ENCODE results near the gene IL1RAPL1. TPM values are rescaled to one million over a fixed set of nuclear protein-coding genes. Genes with fewer than 3 reads are reported as not detected.

IL1RAPL1 gene
- total RNA-seq, 1 donor from 2014 or later = 0.66 TPM

DNA sequence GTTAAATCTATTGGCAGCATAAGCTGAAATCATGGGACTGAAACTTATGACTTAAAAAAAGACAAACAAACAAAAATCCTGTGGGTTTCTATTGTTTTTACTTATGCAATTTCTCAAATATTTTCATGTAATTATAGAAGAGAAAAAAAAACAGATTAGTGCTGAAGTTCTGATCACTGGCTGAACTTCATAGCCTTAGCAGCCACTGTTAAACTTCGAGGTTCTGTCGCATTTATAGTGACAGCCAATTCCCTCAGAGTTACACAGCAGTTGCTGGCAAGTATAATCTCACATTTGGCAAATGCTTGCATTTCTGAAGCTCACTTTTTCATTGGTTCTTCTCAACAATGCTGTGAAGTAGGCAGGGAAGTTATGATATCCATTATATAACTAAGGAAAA is 879.2 kb downstream of the IL1RAPL1 start:
- H3K4me1 Mint-ChIP-seq (ENCODE audit: low read depth, unreplicated experiment) = no peaks in the 10 kb centered on the region
- TF ChIP-seq CTCF (IDR thresholded peaks at IDR 0.05; ENCODE audit: partially characterized antibody, unreplicated experiment) = no peak
- DNase-seq = no peak
- H3K27ac Mint-ChIP-seq (ENCODE audit: unreplicated experiment) = no peak overlapping the region
- no peaks in the 10 kb centered on the region for H3K9me3 Mint-ChIP-seq (ENCODE audit: unreplicated experiment)
- H3K27me3 Mint-ChIP-seq (ENCODE audit: unreplicated experiment) = no peaks in the 10 kb centered on the region
- no peak overlapping the region for H3K4me3 Mint-ChIP-seq (ENCODE audit: unreplicated experiment)
- no peaks in the 10 kb centered on the region for H3K36me3 Mint-ChIP-seq (ENCODE audit: unreplicated experiment)

DNA sequence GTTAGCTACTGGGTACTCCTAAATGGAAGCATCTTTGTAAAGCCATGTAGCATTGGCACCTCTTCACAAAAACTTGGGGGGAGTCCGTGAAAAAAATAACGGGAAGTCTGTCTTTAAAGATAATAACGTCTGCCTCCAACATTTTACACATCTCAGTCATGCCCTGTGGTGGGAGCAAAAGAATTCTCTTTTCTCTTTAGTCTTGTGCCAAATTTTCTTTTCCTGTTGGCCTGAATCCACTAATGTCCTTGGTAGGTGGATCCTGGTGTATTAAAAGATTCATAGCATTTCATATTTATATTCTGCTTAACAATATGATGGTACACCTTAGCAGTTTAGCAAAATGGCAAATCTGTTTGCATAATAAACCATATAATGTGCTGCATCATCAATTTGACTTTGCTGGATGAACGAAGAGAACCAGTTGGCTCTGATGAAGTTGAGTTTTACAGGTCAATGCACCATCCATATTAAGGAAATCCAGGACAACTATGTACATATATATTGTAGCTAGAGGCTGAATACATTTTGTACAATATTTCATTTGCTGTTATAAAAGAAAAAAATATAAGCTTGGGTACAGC is 881.8 kb downstream of the IL1RAPL1 start:
- Mint-ChIP-seq H3K9me3 (ENCODE audit: unreplicated experiment) (no peaks in the 10 kb centered on the region), H3K27ac (ENCODE audit: unreplicated experiment) (no peak overlapping the region), H3K4me3 (ENCODE audit: unreplicated experiment) (no peak overlapping the region), H3K36me3 (ENCODE audit: unreplicated experiment) (no peaks in the 10 kb centered on the region), H3K27me3 (ENCODE audit: unreplicated experiment) (no peaks in the 10 kb centered on the region), H3K4me1 (ENCODE audit: low read depth, unreplicated experiment) (no peaks in the 10 kb centered on the region)
- no peak for TF ChIP-seq CTCF (IDR thresholded peaks at IDR 0.05; ENCODE audit: partially characterized antibody, unreplicated experiment)
- no peak for DNase-seq

DNA sequence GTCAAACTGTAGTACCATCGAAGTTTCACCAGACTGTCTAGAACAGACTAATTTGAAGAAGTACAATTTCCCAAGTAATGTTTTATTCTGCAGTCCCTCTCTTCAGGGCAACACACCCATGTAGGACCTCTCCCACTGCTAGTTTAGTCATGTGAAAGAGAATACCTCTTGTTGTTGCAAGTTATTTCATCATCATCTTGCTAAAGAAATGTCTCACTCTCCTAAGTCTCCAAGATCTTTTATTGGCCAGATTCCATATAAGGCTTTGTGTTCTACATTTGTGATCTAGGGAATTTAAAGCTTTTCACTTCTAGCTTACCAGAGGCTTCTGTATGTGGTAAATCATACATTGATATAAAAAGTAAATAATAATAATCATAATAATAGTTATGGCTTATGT is 882.8 kb downstream of the IL1RAPL1 start:
- no peak for TF ChIP-seq CTCF (IDR thresholded peaks at IDR 0.05; ENCODE audit: partially characterized antibody, unreplicated experiment)
- H3K36me3 Mint-ChIP-seq (ENCODE audit: unreplicated experiment) = no peaks in the 10 kb centered on the region
- no peaks in the 10 kb centered on the region for H3K9me3 Mint-ChIP-seq (ENCODE audit: unreplicated experiment)
- H3K4me3 Mint-ChIP-seq (ENCODE audit: unreplicated experiment) = no peak overlapping the region
- no peaks in the 10 kb centered on the region for H3K27me3 Mint-ChIP-seq (ENCODE audit: unreplicated experiment)
- H3K27ac Mint-ChIP-seq (ENCODE audit: unreplicated experiment) = no peak overlapping the region
- no peaks in the 10 kb centered on the region for H3K4me1 Mint-ChIP-seq (ENCODE audit: low read depth, unreplicated experiment)
- no peak for DNase-seq

DNA sequence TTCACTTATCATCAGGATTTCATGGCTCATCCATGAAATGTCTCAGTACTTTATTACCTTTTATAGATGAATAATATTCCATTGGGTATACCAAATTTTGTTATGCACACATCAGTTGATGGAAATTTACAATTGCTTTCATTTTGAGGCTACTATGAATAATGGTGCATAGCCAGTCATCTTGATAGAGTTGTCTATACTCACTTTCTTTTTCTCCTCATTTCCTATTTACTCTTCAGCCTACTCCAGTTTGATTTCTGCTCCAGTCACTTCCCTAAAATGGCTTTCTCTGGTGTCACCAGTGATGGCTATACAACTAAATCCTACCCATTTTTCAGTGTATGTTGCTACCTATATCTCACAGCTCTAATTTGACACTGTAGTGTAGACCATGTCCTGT is 884.6 kb downstream of the IL1RAPL1 start:
- no peak for TF ChIP-seq CTCF (IDR thresholded peaks at IDR 0.05; ENCODE audit: partially characterized antibody, unreplicated experiment)
- Mint-ChIP-seq H3K27ac (ENCODE audit: unreplicated experiment) (no peak overlapping the region), H3K4me3 (ENCODE audit: unreplicated experiment) (no peak overlapping the region), H3K9me3 (ENCODE audit: unreplicated experiment) (no peaks in the 10 kb centered on the region), H3K36me3 (ENCODE audit: unreplicated experiment) (no peaks in the 10 kb centered on the region), H3K4me1 (ENCODE audit: low read depth, unreplicated experiment) (no peaks in the 10 kb centered on the region), H3K27me3 (ENCODE audit: unreplicated experiment) (no peaks in the 10 kb centered on the region)
- DNase-seq = no peak

GRCh38 chrX:29477878-29478277 is 890.6 kb downstream of the IL1RAPL1 start:
- Mint-ChIP-seq H3K4me3 (ENCODE audit: unreplicated experiment) (no peak overlapping the region), H3K4me1 (ENCODE audit: low read depth, unreplicated experiment) (no peaks in the 10 kb centered on the region), H3K27me3 (ENCODE audit: unreplicated experiment) (no peaks in the 10 kb centered on the region), H3K36me3 (ENCODE audit: unreplicated experiment) (no peaks in the 10 kb centered on the region), H3K9me3 (ENCODE audit: unreplicated experiment) (peaks cover 1% of the 10 kb centered on the region), H3K27ac (ENCODE audit: unreplicated experiment) (no peak overlapping the region)
- DNase-seq = no peak
- no peak for TF ChIP-seq CTCF (IDR thresholded peaks at IDR 0.05; ENCODE audit: partially characterized antibody, unreplicated experiment)

Data from glutamatergic neuron (in vitro differentiated cells).